Esophagus squamous epithelium (tissue), 4 donors: ENCODE data around the gene ATG9B.

Source experiments
- CTCF ChIP-seq, 6 experiments: fragments of 450-650 bp in 4 of 6; fragments of 200-600 bp in 2 of 6; sonication (generic) in 2 of 6; IDR thresholded peaks; one replicate each; pipeline ENCODE4 v1.5.1; 2016 to 2019; ENCODE audit warnings: antibody characterized with exemption in 6 of 6, mild to moderate bottlenecking in 4 of 6, moderate library complexity in 4 of 6
- POLR2A ChIP-seq, 4 donors: fragments of 450-650 bp; IDR thresholded peaks; one replicate each; pipeline ENCODE4 v1.6.1; 2017; ENCODE audit warnings: antibody characterized with exemption in 4 of 4, mild to moderate bottlenecking in 4 of 4, moderate library complexity in 3 of 4

GRCh38 chr7:151034312-151035025 lies 10.2 kb upstream of the ATG9B start:
- no peak for TF ChIP-seq CTCF (IDR thresholded peaks at IDR 0.05)
- TF ChIP-seq POLR2A (IDR thresholded peaks at IDR 0.05) = no peak
